ENCODE results near the gene SLC13A5.
"Not testable (repeated sequence)": the region's sequence is repeated elsewhere in the genome, so short reads cannot be mapped to it uniquely, and the experiment has no call there.

The SLC13A5 gene

DNA sequence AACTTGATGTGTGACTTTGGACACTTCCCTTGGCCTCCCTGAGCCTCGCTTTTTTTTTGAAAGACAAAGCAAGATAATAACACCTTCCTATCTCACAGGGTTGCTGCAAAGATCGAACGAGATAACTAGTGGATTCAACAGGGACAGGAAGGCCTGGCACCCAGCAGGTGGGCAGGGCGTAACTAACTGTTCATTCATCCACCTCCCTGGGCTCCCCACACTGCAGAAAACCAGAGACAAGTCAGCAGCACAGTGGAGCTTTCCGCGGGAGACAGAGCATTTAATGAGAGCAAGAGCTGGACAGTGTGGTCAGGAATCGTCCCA, 28.7 kb downstream of the SLC13A5 start:
- no peak for DNase-seq (ENCODE audit: low spot score)

- DNase-seq (ENCODE audit: low spot score), result no peak
Observed at GRCh38 chr17:6683730-6684459, 29.3 kb downstream of the SLC13A5 start.

GRCh38 chr17:6683081-6683684, 30.0 kb downstream of the SLC13A5 start:
- DNase-seq (ENCODE audit: low spot score), result no peak

GRCh38 chr17:6682339-6682738, 30.8 kb downstream of the SLC13A5 start:
- no peak for DNase-seq (ENCODE audit: low spot score)

DNA sequence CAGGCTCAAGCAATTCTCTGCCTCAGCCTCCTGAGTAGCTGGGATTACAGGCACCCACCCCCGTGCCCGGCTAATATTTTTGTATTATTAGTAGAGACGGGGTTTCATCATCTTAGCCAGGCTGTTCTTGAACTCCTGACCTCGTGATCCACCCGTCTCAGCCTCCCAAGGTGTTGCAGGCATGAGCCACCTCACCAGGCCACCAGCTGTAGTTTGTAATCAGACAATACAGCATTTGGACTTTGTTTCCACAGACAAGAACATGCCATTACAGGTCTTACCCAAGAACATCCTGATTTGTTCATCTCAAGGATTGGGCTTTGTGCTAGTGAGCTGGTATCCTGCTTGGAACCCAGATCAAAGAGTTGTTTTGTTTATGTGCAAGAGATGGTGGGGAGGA, 31.5 kb downstream of the SLC13A5 start:
- no peak for DNase-seq (ENCODE audit: low spot score)

GRCh38 chr17:6681176-6681575, 32.0 kb downstream of the SLC13A5 start:
- DNase-seq (ENCODE audit: low spot score), result no peak

DNA sequence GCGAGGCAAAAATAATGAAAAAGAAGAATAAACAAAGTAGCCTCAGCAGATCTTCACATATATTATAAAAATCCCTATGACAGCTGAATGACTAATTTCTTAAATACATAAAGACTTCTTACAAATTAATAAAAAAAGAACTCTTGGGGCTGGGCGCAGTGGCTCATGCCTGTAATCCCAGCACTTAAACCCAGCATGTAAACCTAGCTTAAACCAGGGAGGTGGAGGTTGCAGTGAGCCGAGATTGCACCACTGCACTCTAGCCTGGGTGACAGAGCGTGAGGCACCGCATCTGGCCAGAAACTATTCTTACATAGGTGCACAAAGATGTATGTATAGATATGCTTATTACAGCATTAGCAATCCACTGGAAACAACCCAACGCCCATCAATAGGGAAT, 33.9 kb downstream of the SLC13A5 start:
- no peak for DNase-seq (ENCODE audit: low spot score)

DNA sequence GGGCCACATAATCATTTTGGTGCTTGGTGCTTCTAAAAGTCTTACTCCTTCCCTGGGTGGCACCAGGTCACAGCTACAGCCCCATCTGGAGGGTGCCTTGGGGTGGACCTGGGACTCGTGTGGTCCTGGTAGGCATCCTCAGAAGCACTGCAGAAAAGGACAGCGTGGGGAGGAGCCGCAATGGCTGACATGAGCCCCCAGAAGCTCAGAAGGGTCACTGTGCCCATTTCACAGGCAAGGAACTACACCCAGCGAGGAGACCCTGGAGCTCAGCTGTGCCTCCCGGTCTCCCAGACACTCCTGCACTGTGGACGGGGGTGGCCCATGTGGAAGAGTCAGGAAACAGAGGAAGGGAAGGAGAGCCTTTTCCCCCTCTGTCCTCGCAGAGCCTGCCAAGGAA, 35.2 kb downstream of the SLC13A5 start:
- DNase-seq (ENCODE audit: low spot score), result no peak

GRCh38 chr17:6677158-6677831, 35.9 kb downstream of the SLC13A5 start:
- no peak for DNase-seq (ENCODE audit: low spot score)

- no peak for DNase-seq (ENCODE audit: low spot score)
Observed at GRCh38 chr17:6676802-6677157, 36.4 kb downstream of the SLC13A5 start.

DNA sequence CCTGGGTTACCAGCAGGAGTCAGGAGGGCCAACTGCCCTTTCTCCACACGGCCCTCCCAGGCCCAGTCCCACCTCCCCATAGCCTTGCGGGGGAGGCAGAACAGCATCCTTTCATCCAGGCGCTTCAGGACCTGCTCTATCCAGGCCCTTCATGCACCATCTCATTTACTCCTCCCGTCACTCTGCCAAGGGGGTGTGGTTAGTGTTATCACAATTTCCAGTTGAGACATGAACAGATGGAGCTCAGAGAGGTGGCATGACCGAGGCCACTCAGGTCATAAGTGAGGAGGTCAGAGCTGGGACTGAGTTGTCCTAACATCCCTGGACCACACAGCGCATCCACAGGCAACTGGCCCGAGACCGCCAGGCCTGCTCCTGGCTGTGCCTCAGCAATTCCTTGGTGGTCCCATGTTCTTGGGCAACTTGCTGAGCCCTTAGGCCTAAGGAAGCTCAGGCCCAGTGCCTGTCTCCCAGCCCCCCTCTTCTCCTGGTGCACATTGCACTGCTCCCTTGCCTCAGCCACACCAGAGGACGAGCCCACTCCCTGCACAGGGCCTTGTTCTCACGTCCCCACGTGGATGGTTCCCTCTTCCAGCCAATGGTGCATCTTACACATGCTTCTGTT, 37.9 kb downstream of the SLC13A5 start:
- no peak for DNase-seq (ENCODE audit: low spot score)

DNA sequence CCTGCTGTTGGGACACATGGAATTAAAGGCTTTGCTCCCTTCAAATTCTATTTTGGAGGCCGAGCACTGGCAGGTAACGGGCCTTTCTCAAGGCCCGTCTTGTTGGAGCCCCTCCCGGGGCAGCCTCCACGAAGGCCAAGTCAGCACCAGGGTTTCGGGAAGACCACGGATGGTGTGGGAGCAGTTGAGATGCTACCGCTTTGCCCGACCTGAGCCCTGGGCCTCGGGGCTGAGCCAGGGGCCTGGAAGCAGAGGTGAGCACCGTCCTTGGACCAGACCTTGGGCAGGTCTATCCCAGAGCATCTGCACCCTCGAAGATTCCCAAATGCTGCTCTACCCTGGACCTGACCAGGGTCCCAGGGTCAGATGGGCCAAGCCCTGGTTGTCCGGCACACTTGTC, 38.6 kb downstream of the SLC13A5 start:
- DNase-seq (ENCODE audit: low spot score), result no peak

DNA sequence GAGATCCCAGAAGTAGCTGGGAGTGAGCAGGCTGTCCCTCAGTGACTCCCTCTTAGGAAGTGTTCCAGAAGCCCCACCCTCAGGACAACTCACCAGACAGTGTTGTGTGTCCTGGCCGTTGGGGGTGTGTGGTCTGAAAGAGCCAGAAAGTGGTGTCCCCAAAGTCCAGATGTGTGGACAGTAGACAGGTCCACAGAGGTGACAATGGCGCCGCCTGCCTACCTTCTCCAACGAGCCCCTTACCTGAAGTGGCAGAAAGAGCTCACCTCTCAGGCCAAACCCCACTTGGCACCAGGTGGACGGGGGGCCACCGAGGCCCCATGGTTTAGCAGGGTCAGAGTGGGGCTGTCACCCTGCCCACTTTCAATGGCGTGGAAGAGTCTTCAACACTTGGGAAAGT, 41.7 kb downstream of the SLC13A5 start:
- DNase-seq (ENCODE audit: low spot score), result no peak

DNA sequence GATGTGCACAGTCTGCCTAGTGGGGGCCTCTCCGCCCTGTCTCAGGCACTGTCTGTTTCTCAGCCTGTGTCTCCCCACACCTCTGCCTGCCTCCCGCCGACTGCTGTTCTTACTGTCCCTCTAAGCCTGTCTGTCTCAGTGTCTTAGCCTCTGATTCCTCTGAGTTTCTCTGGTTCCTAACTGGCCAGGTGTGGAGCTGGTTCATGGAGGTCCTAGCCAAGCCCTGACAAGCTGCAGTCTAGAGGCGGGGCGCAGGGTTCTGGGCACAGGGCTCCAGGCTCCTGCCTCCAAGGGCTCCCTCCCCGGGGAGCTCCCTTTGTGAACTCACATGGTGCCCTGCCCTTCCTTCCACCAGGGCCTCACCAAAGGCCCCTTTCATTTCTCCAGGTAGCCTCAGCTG, 42.2 kb downstream of the SLC13A5 start:
- no peak for DNase-seq (ENCODE audit: low spot score)

GRCh38 chr17:6670571-6670970, 42.6 kb downstream of the SLC13A5 start:
- no peak for DNase-seq (ENCODE audit: low spot score)

DNA sequence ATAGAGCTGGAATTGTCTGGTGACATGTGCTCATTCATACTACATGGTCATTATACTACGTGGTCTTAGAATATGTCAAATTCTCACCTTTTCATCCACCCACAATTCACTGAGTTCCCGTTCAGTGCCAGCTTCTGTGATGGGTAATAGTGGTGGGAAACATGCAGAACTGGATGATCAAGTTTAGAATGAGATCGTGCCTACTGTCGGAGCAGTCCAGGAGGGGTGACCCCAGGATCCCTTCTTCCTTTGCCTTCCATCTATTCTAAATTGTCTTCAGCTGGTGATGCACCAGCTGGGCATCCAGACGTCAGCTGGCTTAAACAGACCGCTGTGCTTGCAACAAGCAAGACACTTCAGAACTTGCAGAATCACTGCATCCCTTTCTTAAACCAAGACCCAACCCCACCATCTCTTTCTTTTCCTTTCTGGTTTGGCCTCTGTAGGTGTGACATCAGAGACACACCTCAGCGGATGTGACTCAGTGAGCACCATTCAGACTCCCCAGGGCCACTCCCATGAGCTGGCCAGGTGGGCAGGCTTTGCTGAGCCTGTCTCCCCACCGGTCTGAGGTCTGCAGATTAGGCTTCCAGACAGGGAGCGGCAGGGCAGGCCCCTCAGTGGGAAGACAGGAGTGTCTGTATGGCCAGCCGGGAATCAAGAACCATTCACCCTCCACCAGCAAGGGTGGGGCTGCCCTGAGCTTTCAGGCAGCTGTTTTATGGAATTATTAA, 43.5 kb downstream of the SLC13A5 start:
- DNase-seq (ENCODE audit: low spot score), result no peak

DNA sequence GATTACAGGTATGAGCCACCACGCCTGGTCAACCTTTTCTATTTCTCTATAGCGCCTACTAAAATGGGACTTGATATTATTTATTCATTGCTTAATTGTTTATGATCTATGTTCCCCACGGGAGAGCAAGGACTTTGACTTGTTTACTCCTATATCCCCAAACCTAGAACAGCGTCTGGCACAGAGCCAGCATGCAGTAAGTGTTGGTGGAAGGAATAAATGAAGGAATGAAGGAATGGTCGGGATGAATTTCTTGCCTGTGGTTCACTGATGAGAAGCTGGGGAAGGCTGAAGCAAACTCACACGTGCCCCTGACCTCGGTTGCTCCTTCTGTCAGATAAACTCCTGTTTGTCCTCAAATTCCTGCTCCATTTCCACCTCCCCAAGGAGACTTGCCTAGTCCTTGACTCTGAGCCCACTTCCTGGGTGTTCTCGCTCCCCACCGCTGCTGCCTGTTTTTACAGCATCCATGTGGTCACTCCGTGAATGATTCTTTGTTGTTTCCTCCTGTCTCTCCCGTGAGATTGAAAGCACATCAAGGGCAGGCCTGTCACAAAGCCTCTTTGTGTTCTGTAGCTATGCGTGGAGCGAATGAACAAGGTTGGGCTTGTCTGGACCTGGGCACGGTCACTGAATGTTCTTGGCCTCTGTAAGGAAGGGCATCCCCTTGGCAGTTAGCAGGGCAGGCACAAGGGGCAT, 44.3 kb downstream of the SLC13A5 start:
- no peak for DNase-seq (ENCODE audit: low spot score)

DNA sequence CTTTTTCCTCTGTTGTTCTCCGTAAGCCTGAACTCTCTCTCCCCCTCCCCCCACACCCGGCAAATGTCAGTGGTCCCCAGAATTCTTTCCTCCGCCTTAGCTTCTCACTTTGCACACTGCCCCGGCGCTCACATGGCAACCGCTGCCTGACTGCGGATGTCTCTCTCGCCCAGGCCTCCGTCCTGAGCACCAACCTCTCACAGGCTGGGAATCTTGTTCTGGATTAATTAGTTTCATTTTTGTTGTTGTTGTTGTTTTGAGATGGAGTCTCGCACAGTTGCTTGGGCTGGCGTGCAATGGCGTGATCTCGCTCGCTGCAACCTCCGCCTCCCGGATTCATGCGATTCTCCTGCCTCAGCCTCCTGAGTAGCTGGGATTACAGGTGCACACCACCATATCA, 45.0 kb downstream of the SLC13A5 start:
- DNase-seq (ENCODE audit: low spot score), result no peak

- no peak for DNase-seq (ENCODE audit: low spot score)
Observed at GRCh38 chr17:6667516-6667915, 45.7 kb downstream of the SLC13A5 start.

DNA sequence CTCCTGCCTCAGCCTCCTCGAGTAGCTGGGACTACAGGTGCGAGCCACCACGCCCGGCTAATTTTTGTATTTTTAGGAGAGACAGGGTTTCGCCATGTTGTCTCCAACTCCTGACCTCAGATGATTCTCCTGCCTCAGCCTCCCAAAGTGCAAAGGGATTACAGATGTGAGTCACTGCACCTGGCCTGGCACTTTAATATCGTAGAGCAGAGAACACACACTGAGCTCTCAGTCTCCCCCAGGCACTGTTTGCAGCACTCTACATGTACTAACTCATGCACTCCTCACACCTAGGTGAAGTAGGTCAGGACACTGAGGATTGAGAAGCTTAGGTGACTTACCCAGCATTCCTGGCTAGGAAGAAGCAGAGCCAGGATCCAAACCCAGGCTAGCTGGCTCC, 46.6 kb downstream of the SLC13A5 start:
- no peak for DNase-seq (ENCODE audit: low spot score)

- peak; percentile 67 for DNase-seq (ENCODE audit: low spot score)
Observed at GRCh38 chr17:6666077-6666521, 47.1 kb downstream of the SLC13A5 start.

DNA sequence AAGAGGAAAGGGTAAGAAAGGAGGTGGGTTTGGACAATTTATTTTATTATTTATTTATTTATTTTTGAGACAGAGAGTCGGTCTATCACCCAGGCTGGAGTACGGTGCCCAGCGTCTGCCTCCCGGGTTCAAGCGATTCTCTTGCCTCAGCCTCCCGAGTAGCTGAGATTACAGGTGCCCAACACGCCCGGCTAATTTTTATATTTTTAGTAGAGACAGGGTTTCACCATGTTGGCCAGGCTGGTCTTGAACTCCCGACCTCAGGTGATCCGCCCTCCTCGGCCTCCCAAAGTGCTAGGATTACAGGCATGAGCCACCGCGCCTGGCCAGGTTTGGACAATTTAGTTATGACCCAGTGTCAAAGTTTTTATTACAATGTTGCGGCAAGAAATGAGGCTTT, 50.0 kb downstream of the SLC13A5 start:
- not testable (repeated sequence) for DNase-seq (ENCODE audit: low spot score)

Measured in globus pallidus (tissue), 1 donor.